B cell (primary cell): ENCODE data around the gene METTL9. TPM values are rescaled to one million over a fixed set of nuclear protein-coding genes. Genes with fewer than 3 reads are reported as not detected.
A peak's percentile ranks its signal among the peaks of the same experiment; 100 is the strongest.

Experiments
- ATAC-seq: fragments of 200-7000 bp; cut with Tn5 transposase; one replicate; pipeline ENCODE4 v1.10.0; 2021; ENCODE audit warnings: low read depth, mild to moderate bottlenecking, moderate number of reproducible peaks, moderate library complexity
- CTCF ChIA-PET: fragments of 350-600 bp; sonication (Branson Sonifier 250); formaldehyde crosslinking; loops from one replicate; lab custom pipeline; 2021; ENCODE audit warnings: antibody characterized with exemption, inconsistent platforms; lab: Charles Lee
- POLR2A ChIA-PET: fragments of 350-600 bp; sonication (Branson Sonifier 250); formaldehyde crosslinking; loops from one replicate; lab custom pipeline; 2021; ENCODE audit warnings: antibody characterized with exemption; lab: Charles Lee
- DNase-seq: peaks from one replicate; pipeline ENCODE4 v3.0.0; 2013
- H2AFZ ChIP-seq: 2 replicates; pipeline ENCODE4 v1.6.1; 2012; ENCODE audit warnings: mild to moderate bottlenecking, low read depth, low read length; ENCODE audit not compliant: insufficient read depth, poor library complexity, severe bottlenecking
- H3K27ac ChIP-seq, 2 donors: 1 replicate in 1 of 2; 2 replicates in 1 of 2; pipeline ENCODE4 v1.5.1; 2012 to 2013; ENCODE audit warnings: low read length in 2 of 2, mild to moderate bottlenecking in 2 of 2, moderate library complexity in 1 of 2
- H3K27me3 ChIP-seq, 4 experiments: fragments of 200-600 bp in 1 of 4; sonication (generic) in 1 of 4; replicated peaks in 1 of 4; 1 replicate in 2 of 4; 2 replicates in 2 of 4; pipeline versions ENCODE4 v1.6.1 to v1.7.0; 2013 to 2016; ENCODE audit warnings: low read length in 3 of 4, mild to moderate bottlenecking in 2 of 4, mixed read lengths in 1 of 4, moderate library complexity in 1 of 4; ENCODE audit not compliant: insufficient read depth in 4 of 4, control insufficient read depth in 3 of 4; ENCODE audit errors: control extremely low read depth in 1 of 4
- H3K36me3 ChIP-seq, 2 experiments: replicated peaks in 1 of 2; 1 replicate in 1 of 2; 2 replicates in 1 of 2; pipeline versions ENCODE4 v1.6.1 to v1.7.1; 2013; ENCODE audit warnings: low read length in 1 of 2; ENCODE audit not compliant: insufficient read depth in 2 of 2, control insufficient read depth in 1 of 2; ENCODE audit errors: control extremely low read depth in 1 of 2, extremely low read depth in 1 of 2
- H3K4me1 ChIP-seq, 2 donors: fragments of 200-600 bp in 1 of 2; sonication (generic) in 1 of 2; 1 replicate in 1 of 2; 2 replicates in 1 of 2; pipeline versions ENCODE4 v1.5.1 to v1.6.1; 2013 to 2017; ENCODE audit warnings: low read length in 2 of 2; ENCODE audit not compliant: control insufficient read depth in 2 of 2, insufficient read depth in 2 of 2
- H3K4me2 ChIP-seq: replicated peaks from 2 replicates; pipeline ENCODE3; 2012; ENCODE audit warnings: mild to moderate bottlenecking, low read depth, low read length; ENCODE audit not compliant: poor library complexity, severe bottlenecking
- H3K4me3 ChIP-seq, 5 experiments: fragments of 200-600 bp in 1 of 5; sonication (generic) in 1 of 5; 1 replicate in 3 of 5; 2 replicates in 2 of 5; pipeline versions ENCODE4 v1.5.1 to v1.7.0; 2011 to 2016; ENCODE audit warnings: low read length in 4 of 5, mild to moderate bottlenecking in 4 of 5, low read depth in 2 of 5, control low read depth in 1 of 5, moderate library complexity in 1 of 5; ENCODE audit not compliant: insufficient read depth in 1 of 5; ENCODE audit errors: control extremely low read depth in 1 of 5, extremely low read depth in 1 of 5
- H3K79me2 ChIP-seq: fragments of 200-600 bp; sonication (generic); one replicate; pipeline ENCODE4 v1.6.0; 2016; ENCODE audit warnings: low read length; ENCODE audit not compliant: control insufficient read depth, insufficient read depth
- H3K9ac ChIP-seq: fragments of 200-600 bp; sonication (generic); 2 replicates; pipeline ENCODE4 v1.6.1; 2017; ENCODE audit warnings: mild to moderate bottlenecking, low read length, moderate library complexity
- H3K9me3 ChIP-seq, 3 donors: one replicate each; pipeline versions ENCODE4 v1.6.1 to v1.7.1; 2013; ENCODE audit warnings: low read length in 2 of 3; ENCODE audit not compliant: control insufficient read depth in 2 of 3, insufficient read depth in 1 of 3; ENCODE audit errors: control extremely low read depth in 1 of 3
- H4K20me1 ChIP-seq: 2 replicates; pipeline ENCODE4 v1.6.0; 2012; ENCODE audit warnings: mild to moderate bottlenecking, low read length; ENCODE audit not compliant: insufficient read depth, control insufficient read depth, poor library complexity, severe bottlenecking
- H3K27ac Mint-ChIP-seq: one replicate; pipeline ENCODE4 v1.8.0; 2021; ENCODE audit warnings: mixed read lengths
- H3K27me3 Mint-ChIP-seq: one replicate; pipeline ENCODE4 v1.8.0; 2021; ENCODE audit warnings: mixed read lengths
- H3K4me1 Mint-ChIP-seq: one replicate; pipeline ENCODE4 v1.8.0; 2021; ENCODE audit warnings: mixed read lengths
- H3K4me3 Mint-ChIP-seq: one replicate; pipeline ENCODE4 v1.8.0; 2021; ENCODE audit warnings: mixed read lengths
- H3K9me3 Mint-ChIP-seq: one replicate; pipeline ENCODE4 v1.8.0; 2022; ENCODE audit warnings: mixed read lengths; ENCODE audit not compliant: insufficient read depth
- EZH2 ChIP-seq: IDR thresholded peaks from 2 replicates; pipeline ENCODE4 v1.6.1; 2012; ENCODE audit warnings: borderline replicate concordance, low read depth, mild to moderate bottlenecking, moderate library complexity, low read length; ENCODE audit not compliant: insufficient read depth, poor library complexity, severe bottlenecking
- WGBS: methylation state at CpG from one replicate; pipeline ENCODE4 v1.1.5; 2013; ENCODE audit warnings: missing lambda C conversion rate; ENCODE audit not compliant: insufficient coverage; 5-methylcytosine and 5-hydroxymethylcytosine counted together
- intact Hi-C: fragments of 100-400 bp; cut with micrococcal nuclease; formaldehyde crosslinking; loops from one replicate; pipeline ENCODE4 v1.10.0; 2022
- polyA plus RNA-seq: library from polyadenylated mRNA; depleted of rRNA; stranded (reverse); fragments of >200 nt; gene quantifications from 2 replicates; pipeline ENCODE4 v1.2.3, GENCODE V29; 2012
- total RNA-seq, 2 donors: library from RNA; stranded (reverse); fragments of 120-200 nt in 1 of 2; gene quantifications; 1 replicate in 1 of 2; 2 replicates in 1 of 2; pipeline versions ENCODE4 v1.2.3 to v1.2.4, GENCODE V29; 2013 to 2022
- TF ChIP-seq, protein P1 (sequence below): fragments of 200-600 bp; IDR thresholded peaks from one replicate; pipeline ENCODE4 v1.8.0; 2022; ENCODE audit warnings: antibody characterized with exemption, mild to moderate bottlenecking

Gene METTL9
- total and polyA plus RNA-seq, 2 donors (not counting 1 experiment from before 2014, with no cell fraction given) = 34.0 to 57.7 TPM

GRCh38 chr16:21565507-21565860 lies 33.9 kb upstream of the METTL9 start:
- Histone ChIP-seq H2AFZ (peak overlapping the region; percentile 41), H3K4me1 (peaks cover 5 to 6% of the 10 kb centered on the region in 2 donors), H3K4me3 (no peak overlapping the region), H3K9me3 (no peaks in the 10 kb centered on the region), H3K4me2 (no peak overlapping the region), H3K27ac (no peak overlapping the region), H3K36me3 (no peaks in the 10 kb centered on the region), H4K20me1 (no peaks in the 10 kb centered on the region), H3K79me2 (no peaks in the 10 kb centered on the region), H3K27me3 (no peaks in the 10 kb centered on the region), H3K9ac (no peak overlapping the region)
- ChIA-PET POLR2A (no interaction called here), CTCF (interaction anchor here (0.5 to 1.9 kb wide), 5 partner anchors 10 to 512 kb away, joined by 3 to 5 read pairs (median 3); no protein-coding TSS in a partner anchor)
- no peaks in the 10 kb centered on the region for H3K9me3 Mint-ChIP-seq
- 98% methylated on average over 2 of the region's 2 CpGs for WGBS
- peaks cover 4% of the 10 kb centered on the region for H3K27me3 Mint-ChIP-seq
- peaks cover 3% of the 10 kb centered on the region for H3K4me1 Mint-ChIP-seq
- no peak overlapping the region for H3K27ac Mint-ChIP-seq
- DNase-seq = no peak
- no peak overlapping the region for H3K4me3 Mint-ChIP-seq
- TF ChIP-seq EZH2 = no peak
- TF ChIP-seq, protein P1, sequence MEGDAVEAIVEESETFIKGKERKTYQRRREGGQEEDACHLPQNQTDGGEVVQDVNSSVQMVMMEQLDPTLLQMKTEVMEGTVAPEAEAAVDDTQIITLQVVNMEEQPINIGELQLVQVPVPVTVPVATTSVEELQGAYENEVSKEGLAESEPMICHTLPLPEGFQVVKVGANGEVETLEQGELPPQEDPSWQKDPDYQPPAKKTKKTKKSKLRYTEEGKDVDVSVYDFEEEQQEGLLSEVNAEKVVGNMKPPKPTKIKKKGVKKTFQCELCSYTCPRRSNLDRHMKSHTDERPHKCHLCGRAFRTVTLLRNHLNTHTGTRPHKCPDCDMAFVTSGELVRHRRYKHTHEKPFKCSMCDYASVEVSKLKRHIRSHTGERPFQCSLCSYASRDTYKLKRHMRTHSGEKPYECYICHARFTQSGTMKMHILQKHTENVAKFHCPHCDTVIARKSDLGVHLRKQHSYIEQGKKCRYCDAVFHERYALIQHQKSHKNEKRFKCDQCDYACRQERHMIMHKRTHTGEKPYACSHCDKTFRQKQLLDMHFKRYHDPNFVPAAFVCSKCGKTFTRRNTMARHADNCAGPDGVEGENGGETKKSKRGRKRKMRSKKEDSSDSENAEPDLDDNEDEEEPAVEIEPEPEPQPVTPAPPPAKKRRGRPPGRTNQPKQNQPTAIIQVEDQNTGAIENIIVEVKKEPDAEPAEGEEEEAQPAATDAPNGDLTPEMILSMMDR = no peak
- no peak for ATAC-seq
- intact Hi-C loops = no loop called here

- no peaks in the 10 kb centered on the region for H3K79me2 ChIP-seq
- no peak for DNase-seq
- Mint-ChIP-seq H3K4me3 (no peak overlapping the region), H3K27ac (no peak overlapping the region), H3K9me3 (no peaks in the 10 kb centered on the region), H3K4me1 (peaks cover 3% of the 10 kb centered on the region), H3K27me3 (peaks cover 6% of the 10 kb centered on the region)
- ChIA-PET POLR2A (no interaction called here), CTCF (interaction anchor here (0.5 to 1.1 kb wide), 3 partner anchors 91 to 409 kb away, joined by 3 to 4 read pairs (median 3); no protein-coding TSS in a partner anchor)
- H3K36me3 ChIP-seq = no peaks in the 10 kb centered on the region
- no peaks in the 10 kb centered on the region for H3K27me3 ChIP-seq
- no peak overlapping the region for H3K9ac ChIP-seq
- no peak overlapping the region for H3K4me2 ChIP-seq
- TF ChIP-seq, protein P1 = no peak
- TF ChIP-seq EZH2 = no peak
- H3K4me1 ChIP-seq = peaks cover 5 to 6% of the 10 kb centered on the region in 2 donors
- H4K20me1 ChIP-seq = no peaks in the 10 kb centered on the region
- H3K27ac ChIP-seq = no peak overlapping the region
- no peak for ATAC-seq
- H3K4me3 ChIP-seq = no peak overlapping the region
- 74% methylated on average over 13 of the region's 13 CpGs for WGBS
- H2AFZ ChIP-seq = peak overlapping the region; percentile 41
- H3K9me3 ChIP-seq = no peaks in the 10 kb centered on the region
- intact Hi-C loops = no loop called here
Measured at GRCh38 chr16:21565861-21566669, 33.3 kb upstream of the METTL9 start.
